Body of pancreas (tissue), 4 donors: ENCODE data around the gene SOX13. TPM values are rescaled to one million over a fixed set of nuclear protein-coding genes. Genes with fewer than 3 reads are reported as not detected.

Experiments
- ATAC-seq: fragments of 150-250 bp; one replicate; pipeline ENCODE4 v1.9.1; 2016
- DNase-seq, 4 donors: peaks; one replicate each; pipeline ENCODE4 v3.0.0-alpha.2; 2019
- H3K27ac ChIP-seq, 4 donors: fragments of 200-600 bp; sonication (generic); 1 replicate in 3 of 4; 2 replicates in 1 of 4; pipeline versions ENCODE4 v1.5.1 to v1.6.1; 2016 to 2019; ENCODE audit warnings: mild to moderate bottlenecking in 1 of 4, mixed read lengths in 1 of 4, moderate library complexity in 1 of 4
- H3K27me3 ChIP-seq, 2 donors: fragments of 200-600 bp; sonication (generic); one replicate each; pipeline ENCODE4 v1.6.0; 2016; ENCODE audit warnings: mild to moderate bottlenecking in 1 of 2
- H3K36me3 ChIP-seq, 2 donors: fragments of 200-600 bp; sonication (generic); replicated peaks in 1 of 2; 2 replicates each; pipeline ENCODE4 v1.5.1; 2016; ENCODE audit warnings: low read depth in 2 of 2; ENCODE audit not compliant: insufficient read depth in 1 of 2
- H3K4me1 ChIP-seq: fragments of 200-600 bp; sonication (generic); one replicate; pipeline ENCODE4 v1.6.0; 2016
- H3K4me3 ChIP-seq, 2 donors: fragments of 200-600 bp; sonication (generic); 1 replicate in 1 of 2; 2 replicates in 1 of 2; pipeline ENCODE4 v1.5.1; 2016 to 2019
- H3K9me3 ChIP-seq, 3 donors: fragments of 200-600 bp; sonication (generic); 1 replicate in 2 of 3; 2 replicates in 1 of 3; pipeline ENCODE4 v1.5.1; 2016
- CTCF ChIP-seq, 7 experiments: fragments of 450-650 bp in 4 of 7; fragments of 200-600 bp in 3 of 7; sonication (generic) in 3 of 7; IDR thresholded peaks; one replicate each; pipeline ENCODE4 v1.5.1; 2016 to 2019; ENCODE audit warnings: antibody characterized with exemption in 7 of 7
- POLR2A ChIP-seq, 3 donors: fragments of 450-650 bp; IDR thresholded peaks; one replicate each; pipeline ENCODE4 v1.6.1; 2016; ENCODE audit warnings: antibody characterized with exemption in 3 of 3, mild to moderate bottlenecking in 2 of 3
- WGBS, 2 donors: methylation state at CpG; one replicate each; pipeline ENCODE4 v1.1.5; 2017; 5-methylcytosine and 5-hydroxymethylcytosine counted together
- intact Hi-C: fragments of 100-400 bp; cut with DNase I; formaldehyde crosslinking; loops from one replicate; pipeline ENCODE4 v1.15.1; 2023
- total RNA-seq, 2 donors: library from RNA; depleted of rRNA; stranded (reverse); fragments of >200 nt; gene quantifications; one replicate each; pipeline ENCODE4 v1.1.0, GENCODE V29; 2016

The SOX13 gene
- total RNA-seq: 10 to 100 TPM; 29.6 to 37.2 TPM

DNA sequence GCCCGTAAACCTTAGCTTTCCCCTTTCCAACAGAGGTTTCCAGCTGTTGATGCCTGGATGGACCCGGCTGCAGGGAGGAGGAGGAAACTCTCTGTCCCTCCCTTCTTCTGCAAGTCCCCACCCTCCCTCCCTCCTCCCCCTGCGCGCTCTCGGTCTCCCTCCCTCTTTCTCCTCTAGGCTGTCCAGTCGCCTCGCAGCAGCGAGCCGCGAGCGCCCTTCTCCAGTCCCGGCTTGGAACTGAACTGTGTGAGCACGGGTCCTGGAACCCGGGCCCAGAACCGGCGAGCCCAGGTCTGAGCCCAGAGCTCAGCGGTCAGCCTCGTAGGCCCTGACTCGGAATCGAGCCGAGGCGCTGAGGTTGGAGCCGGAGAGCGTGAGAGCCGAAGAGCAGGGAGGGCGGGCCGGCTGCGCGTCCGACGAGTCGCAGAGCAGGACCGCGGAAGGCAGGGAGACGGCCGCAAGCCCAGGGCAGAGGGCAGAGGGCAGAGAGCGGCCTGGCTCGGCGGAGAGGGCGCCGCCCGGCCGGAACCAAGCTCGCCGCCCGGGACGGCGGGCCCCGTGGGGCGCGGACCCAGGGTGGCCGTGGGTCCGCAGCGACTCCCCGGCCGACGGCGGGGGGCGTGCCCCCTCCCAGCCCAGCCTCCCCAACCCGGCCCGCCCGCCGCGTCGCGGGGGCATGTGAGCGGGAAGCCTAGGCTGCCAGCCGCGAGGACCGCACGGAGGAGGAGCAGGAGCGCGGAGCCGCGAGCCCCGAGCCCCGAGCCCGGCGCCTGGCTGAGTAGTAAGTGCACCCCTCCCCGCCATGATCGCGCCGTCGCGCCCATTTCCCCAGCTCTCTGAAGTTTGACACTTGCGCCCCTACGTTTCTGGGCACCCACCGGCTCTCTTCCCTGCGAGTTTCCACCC lies at the start of gene SOX13:
Gene SOX13 (plus strand): TSS at position 185 of the 906 bp plus-strand sequence. CDS start 39,801 bp downstream, outside the sequence.
- Histone ChIP-seq H3K4me1 (peaks cover 36% of the 10 kb centered on the region), H3K4me3 (peak within 1 kb of the TSS; percentile 58 to 86), H3K27ac (peak within 1 kb of the TSS; percentile 49 to 92 (median 88)), H3K9me3 (no peaks in the 10 kb centered on the region), H3K36me3 (no peaks in the 10 kb centered on the region), H3K27me3 (no peaks in the 10 kb centered on the region)
- peak in 3 of 7 experiments; percentile 33 to 43 (median 40) for TF ChIP-seq CTCF (IDR thresholded peaks at IDR 0.05)
- TF ChIP-seq POLR2A (IDR thresholded peaks at IDR 0.05): peak; percentile 83 to 92 (median 89)
- peak; percentile 84 to 91 (median 88) for DNase-seq
- ATAC-seq: peak; percentile 83
- intact Hi-C loops: loop anchor here (5.0 kb wide), 1 partner anchor 54 kb away; no protein-coding TSS in a partner anchor
- WGBS, 2 donors: 0% methylated on average over 11 to 61 of the region's 89 CpGs

- H3K4me3 ChIP-seq: no peak overlapping the region
- H3K27me3 ChIP-seq: no peaks in the 10 kb centered on the region
- no peaks in the 10 kb centered on the region for H3K9me3 ChIP-seq
- TF ChIP-seq POLR2A (IDR thresholded peaks at IDR 0.05) (no peak), CTCF (IDR thresholded peaks at IDR 0.05) (no peak)
- DNase-seq (no peak), ATAC-seq (no peak)
- no peak overlapping the region for H3K27ac ChIP-seq
- WGBS, 2 donors: 62 to 68% methylated on average over 17 of the region's 17 CpGs
- intact Hi-C loops: no loop called here
- H3K4me1 ChIP-seq: no peaks in the 10 kb centered on the region
- H3K36me3 ChIP-seq: no peaks in the 10 kb centered on the region
Observed at GRCh38 chr1:204025917-204026707, 46.8 kb upstream of the SOX13 start.

GRCh38 chr1:204027446-204027845 lies 45.5 kb upstream of the SOX13 start:
- Histone ChIP-seq H3K36me3 (no peaks in the 10 kb centered on the region), H3K9me3 (no peaks in the 10 kb centered on the region), H3K27ac (no peak overlapping the region), H3K27me3 (no peaks in the 10 kb centered on the region), H3K4me1 (no peaks in the 10 kb centered on the region), H3K4me3 (no peak overlapping the region)
- WGBS, 2 donors: 71 to 83% methylated on average over 3 of the region's 3 CpGs
- intact Hi-C loops: no loop called here
- DNase-seq (no peak), ATAC-seq (no peak)
- TF ChIP-seq CTCF (IDR thresholded peaks at IDR 0.05) (no peak), POLR2A (IDR thresholded peaks at IDR 0.05) (no peak)

DNA sequence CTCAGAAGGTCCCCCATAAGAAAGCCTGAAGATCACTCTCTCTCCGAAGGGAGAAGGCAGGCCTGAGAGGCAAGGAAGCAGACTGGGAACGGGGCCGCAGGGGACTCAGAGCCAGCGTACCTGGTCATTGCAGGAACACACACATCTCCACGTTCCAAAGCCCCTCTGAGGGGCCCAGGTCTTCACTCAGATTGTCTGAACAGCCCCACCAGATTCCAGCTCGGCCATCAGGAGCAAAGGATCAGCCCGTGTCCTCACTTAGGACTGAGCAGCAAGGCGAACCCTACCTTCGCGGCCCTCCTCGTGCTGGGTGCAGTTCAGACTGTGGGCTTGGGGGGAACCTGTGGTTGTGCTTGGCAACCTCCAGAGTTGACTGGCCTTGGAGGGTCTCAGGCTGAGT lies 43.9 kb upstream of the SOX13 start:
- 85 to 86% methylated on average over 5 to 11 of the region's 11 CpGs for WGBS, 2 donors
- Histone ChIP-seq H3K27ac (no peak overlapping the region), H3K4me1 (no peaks in the 10 kb centered on the region), H3K27me3 (no peaks in the 10 kb centered on the region), H3K9me3 (no peaks in the 10 kb centered on the region), H3K36me3 (no peaks in the 10 kb centered on the region), H3K4me3 (no peak overlapping the region)
- intact Hi-C loops: no loop called here
- DNase-seq (no peak), ATAC-seq (no peak)
- TF ChIP-seq POLR2A (IDR thresholded peaks at IDR 0.05) (no peak), CTCF (IDR thresholded peaks at IDR 0.05) (no peak)
